DMS79 treated with DMSO at 0.1 percent for 48 hours (cell line): Measurements from ENCODE around the gene VEGFD.

Experiments used
- DNase-seq: peaks from one replicate; lab custom pipeline; 2025; lab: John Stamatoyannopoulos, UW

VEGFD gene

DNA sequence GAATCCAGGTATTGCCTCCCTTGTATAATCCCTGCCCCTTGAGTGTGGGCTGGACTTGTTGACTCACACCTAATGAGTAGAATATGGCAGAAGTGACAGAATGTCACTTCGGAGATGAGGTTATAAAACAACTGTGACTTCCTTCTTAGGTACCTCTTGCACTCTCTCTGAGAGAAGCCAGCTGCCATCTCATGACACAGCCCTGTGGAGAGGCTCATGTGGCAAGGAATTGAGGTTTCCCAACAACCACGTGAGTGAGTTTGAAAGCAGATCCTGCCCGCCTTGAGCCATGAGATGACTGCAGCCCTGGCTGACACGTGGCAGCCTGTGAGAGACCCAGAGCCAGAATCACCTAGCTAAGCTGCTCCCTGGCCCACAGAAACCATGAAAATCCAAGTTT lies 82.3 kb downstream of the VEGFD start:
- DNase-seq = no peak

DNA sequence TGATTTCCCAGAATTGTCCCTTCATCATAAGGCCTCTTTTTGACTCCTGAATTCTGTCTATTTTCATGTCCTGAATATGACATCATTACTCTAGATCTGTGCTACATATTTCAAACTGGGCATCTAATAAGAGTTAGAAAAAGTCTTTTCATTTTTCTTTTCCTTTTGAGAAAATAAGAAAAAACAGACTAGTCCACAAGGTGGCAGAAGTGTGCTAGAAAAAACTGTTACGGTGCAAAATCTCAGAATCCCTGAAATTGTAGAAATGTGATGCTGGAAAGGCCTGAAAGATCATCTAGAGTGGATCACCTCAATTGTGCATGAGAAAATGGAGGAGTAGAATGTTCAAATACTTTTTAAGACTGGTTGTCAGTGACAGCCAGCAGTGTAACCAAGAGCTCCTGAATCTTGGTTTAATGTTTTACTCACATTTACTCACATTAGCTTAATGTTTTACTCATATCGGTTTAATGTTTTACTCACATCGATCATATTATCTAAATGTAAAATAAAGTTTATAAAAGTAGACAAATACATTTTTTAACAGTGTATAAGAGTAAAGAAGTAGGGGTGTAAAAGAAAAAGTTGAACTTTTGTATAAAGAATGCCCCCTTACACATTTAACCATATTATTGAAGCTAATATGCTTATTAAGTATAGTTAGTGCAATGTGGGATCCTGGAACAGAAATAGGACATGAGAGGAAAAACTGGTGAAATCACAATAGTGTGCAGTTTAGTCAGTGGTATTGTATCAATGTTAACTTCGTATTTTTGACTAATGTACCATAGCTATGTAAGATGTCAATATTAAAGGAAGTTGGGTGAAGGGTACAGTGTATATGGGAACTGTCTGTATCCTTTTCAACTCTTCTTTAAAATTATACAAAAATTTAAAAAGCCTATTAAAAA lies 84.0 kb downstream of the VEGFD start:
- DNase-seq = peak; percentile 2

DNA sequence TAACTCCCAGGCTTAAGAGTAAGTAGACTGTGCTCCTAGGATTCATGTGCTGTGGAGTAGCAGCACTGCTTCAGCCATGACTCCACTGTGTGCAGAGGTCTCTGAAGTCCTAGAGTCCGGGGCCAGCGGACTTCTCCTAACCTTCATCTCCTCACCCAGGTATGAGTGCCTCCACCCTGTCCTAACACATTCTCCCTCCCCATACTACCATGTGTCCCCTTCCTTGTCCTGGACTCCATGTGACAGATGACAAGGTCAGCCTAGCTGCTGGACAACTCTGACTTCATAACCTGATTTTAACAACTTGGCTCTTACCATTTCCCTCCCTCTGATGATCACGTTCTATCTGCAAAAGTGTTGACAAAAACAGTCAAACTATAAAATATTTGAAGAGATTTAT lies 85.4 kb downstream of the VEGFD start:
- DNase-seq = no peak

DNA sequence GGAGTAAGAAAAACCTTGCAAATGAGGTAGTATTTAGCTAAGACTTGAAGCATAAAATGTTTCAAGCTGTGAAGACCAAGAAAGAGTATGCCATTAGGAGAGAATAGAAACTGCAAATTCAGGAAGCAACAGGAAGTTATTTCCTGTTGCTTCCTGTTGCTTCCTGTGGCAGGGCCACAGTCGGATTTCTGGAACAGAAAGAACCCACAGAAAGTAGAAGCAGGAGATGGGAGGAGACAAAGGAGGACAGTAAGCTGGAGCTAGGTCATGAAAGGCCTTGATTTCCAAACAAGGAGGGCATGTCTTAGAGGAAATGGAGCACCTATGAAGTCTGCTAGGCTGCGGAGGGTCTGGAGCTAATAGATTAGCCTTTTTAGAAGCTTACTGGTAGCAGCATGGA lies 86.0 kb downstream of the VEGFD start:
- DNase-seq = no peak
